ENCODE results near the gene DOHH.

Gene DOHH

GRCh38 chr19:3483226-3483628, 17.2 kb downstream of the DOHH start, which contains the start of gene SMIM44:
SMIM44 (minus strand) TSS chr19:3483441; CDS start chr19:3483403, 38 bp downstream.
- no peak within 1 kb of the TSS for H3K4me3 Mint-ChIP-seq
- peaks cover 5% of the 10 kb centered on the region for H3K36me3 Mint-ChIP-seq (ENCODE audit: low read depth)
- H3K9me3 Mint-ChIP-seq = no peaks in the 10 kb centered on the region
- H3K4me1 Mint-ChIP-seq (ENCODE audit: low read depth) = peaks cover 7% of the 10 kb centered on the region
- H3K27me3 Mint-ChIP-seq = no peaks in the 10 kb centered on the region
- no peak within 1 kb of the TSS for H3K27ac Mint-ChIP-seq

DNA sequence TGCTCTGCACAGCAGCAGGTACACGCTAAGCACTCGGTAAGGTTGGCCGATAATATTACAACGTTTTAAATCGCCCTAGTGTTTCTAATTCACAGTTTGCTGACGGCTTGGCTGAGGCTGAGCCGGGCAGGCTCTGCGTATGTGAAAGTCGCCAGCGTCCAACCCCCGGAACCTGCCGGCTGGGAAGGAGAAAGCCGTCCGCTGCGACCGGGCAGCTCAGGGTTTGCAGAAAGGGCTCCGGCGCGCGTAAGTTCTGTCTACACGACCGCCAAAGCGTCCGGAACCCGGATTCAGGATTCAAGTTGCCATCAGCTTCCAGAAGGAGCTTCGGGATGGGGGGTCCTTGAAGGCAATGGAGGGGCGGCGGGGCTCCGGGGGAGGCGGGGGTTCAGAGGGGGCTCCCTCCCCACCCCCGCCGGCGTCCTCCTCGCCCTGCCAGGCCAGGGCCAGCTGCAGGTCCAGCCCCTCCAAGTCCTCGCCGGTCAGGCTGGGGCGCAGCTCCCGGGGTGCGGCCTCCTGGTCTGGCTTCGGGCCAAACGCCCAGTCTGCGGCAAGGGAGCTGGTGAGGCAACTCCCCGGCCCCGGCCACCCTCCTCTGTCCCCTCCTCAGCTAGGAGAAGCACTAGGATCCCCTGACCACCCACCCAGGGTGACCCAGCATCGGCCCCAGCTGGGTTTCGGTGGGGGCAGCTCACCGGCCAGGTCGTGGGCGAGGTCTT, 17.8 kb downstream of the DOHH start:
- Mint-ChIP-seq H3K27ac (no peak overlapping the region), H3K4me3 (no peak overlapping the region), H3K27me3 (no peaks in the 10 kb centered on the region), H3K36me3 (ENCODE audit: low read depth) (no peaks in the 10 kb centered on the region), H3K9me3 (no peaks in the 10 kb centered on the region), H3K4me1 (ENCODE audit: low read depth) (peaks cover 12% of the 10 kb centered on the region)

DNA sequence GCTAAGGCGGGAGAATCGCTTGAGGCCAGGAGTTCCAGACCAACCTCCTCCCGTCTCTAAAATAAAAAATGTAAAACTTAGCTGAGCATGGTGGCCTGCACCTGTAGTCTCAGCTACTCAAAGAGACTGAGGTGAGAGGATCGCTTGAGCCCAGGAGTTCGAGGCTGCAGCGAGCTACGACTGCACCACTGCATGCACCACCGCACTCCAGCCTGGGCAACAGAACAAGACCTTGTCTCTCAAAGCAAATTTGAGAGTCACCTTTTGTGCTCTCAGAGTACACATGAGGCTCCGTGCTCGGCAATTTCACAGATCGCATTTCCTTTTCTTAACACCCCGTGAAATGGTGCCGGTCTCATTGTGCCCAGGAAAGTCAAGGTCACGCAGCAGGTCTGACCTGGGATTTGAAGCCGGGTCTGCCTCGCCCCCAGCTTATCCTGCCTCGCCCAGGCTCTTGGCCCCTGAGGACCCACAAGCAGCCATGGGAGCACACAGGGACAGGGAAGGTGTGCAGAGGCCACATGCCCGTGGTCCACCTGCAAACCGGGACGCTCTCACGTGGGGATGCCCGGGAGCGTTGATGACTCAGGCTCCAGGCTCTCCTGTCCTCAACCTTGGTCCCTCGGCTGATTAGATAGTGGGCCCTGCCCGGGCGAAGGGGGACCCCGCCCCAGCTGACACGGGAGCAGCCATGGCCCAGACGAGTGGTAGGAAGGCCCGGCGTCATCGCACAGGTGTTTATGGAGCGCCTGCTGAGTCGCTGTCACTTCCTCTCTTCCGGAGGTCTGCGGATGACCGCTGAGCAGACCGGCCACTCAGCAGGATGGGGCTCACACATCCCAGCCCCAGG, 19.0 kb downstream of the DOHH start:
- H3K27me3 Mint-ChIP-seq = no peaks in the 10 kb centered on the region
- no peaks in the 10 kb centered on the region for H3K36me3 Mint-ChIP-seq (ENCODE audit: low read depth)
- no peaks in the 10 kb centered on the region for H3K9me3 Mint-ChIP-seq
- H3K4me3 Mint-ChIP-seq = no peak overlapping the region
- H3K4me1 Mint-ChIP-seq (ENCODE audit: low read depth) = peaks cover 12% of the 10 kb centered on the region
- H3K27ac Mint-ChIP-seq = no peak overlapping the region

DNA sequence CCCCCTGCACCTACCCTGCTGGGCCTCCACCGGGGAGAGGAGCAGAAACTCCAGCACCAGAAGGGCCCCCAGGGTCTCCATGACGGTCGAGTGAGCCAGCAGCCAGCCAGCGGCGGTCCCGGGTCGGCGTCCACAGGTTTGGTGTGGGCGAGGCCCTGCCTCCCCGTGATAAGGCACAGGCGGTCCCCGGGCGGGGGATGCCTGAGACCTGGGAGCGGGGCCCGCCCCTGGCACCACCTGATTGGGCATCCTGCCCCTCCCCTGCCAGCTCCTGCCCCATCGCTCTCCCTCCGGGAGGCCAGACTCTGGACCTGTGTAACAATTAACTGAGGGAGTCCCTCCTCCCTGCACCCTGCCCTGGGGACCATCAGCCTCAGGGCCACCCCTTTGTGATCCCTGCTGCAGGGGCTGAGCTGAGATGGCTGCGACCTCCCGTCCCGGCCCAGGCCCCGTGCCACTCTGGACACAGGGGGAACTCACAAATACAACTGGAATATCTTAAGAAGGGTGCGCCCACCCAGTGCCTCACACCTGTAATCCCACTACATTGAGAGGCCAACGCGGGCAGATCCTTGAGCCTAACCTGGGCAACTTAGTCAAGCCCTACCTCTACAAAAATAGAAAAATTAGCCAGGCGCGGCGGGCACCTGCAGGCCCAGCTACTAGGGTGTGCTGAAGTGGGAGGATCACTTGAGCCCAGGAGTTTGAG, 19.9 kb downstream of the DOHH start, which contains the start of gene SMIM24:
Gene SMIM24, minus strand, starts transcription at position 143 of the 709 bp plus-strand sequence. Its CDS starts 62 bp downstream, at position 81.
- no peaks in the 10 kb centered on the region for H3K9me3 Mint-ChIP-seq

GRCh38 chr19:3479834-3480215, 20.6 kb downstream of the DOHH start:
- H3K27ac Mint-ChIP-seq = no peak overlapping the region
- H3K36me3 Mint-ChIP-seq (ENCODE audit: low read depth) = no peaks in the 10 kb centered on the region
- no peaks in the 10 kb centered on the region for H3K9me3 Mint-ChIP-seq
- H3K4me3 Mint-ChIP-seq = no peak overlapping the region
- H3K27me3 Mint-ChIP-seq = no peaks in the 10 kb centered on the region
- peaks cover 12% of the 10 kb centered on the region for H3K4me1 Mint-ChIP-seq (ENCODE audit: low read depth)

More for the DNA sequence above, 19.9 kb downstream of the DOHH start, which contains the start of gene SMIM24:
- H3K27ac Mint-ChIP-seq = no peak within 1 kb of the TSS
- H3K4me1 Mint-ChIP-seq (ENCODE audit: low read depth) = peaks cover 12% of the 10 kb centered on the region
- no peak within 1 kb of the TSS for H3K4me3 Mint-ChIP-seq
- no peaks in the 10 kb centered on the region for H3K36me3 Mint-ChIP-seq (ENCODE audit: low read depth)
- H3K27me3 Mint-ChIP-seq = no peaks in the 10 kb centered on the region

GRCh38 chr19:3479177-3479833, 21.2 kb downstream of the DOHH start:
- Mint-ChIP-seq H3K36me3 (ENCODE audit: low read depth) (no peaks in the 10 kb centered on the region), H3K4me3 (no peak overlapping the region), H3K27ac (no peak overlapping the region), H3K27me3 (no peaks in the 10 kb centered on the region), H3K4me1 (ENCODE audit: low read depth) (peaks cover 12% of the 10 kb centered on the region), H3K9me3 (no peaks in the 10 kb centered on the region)

DNA sequence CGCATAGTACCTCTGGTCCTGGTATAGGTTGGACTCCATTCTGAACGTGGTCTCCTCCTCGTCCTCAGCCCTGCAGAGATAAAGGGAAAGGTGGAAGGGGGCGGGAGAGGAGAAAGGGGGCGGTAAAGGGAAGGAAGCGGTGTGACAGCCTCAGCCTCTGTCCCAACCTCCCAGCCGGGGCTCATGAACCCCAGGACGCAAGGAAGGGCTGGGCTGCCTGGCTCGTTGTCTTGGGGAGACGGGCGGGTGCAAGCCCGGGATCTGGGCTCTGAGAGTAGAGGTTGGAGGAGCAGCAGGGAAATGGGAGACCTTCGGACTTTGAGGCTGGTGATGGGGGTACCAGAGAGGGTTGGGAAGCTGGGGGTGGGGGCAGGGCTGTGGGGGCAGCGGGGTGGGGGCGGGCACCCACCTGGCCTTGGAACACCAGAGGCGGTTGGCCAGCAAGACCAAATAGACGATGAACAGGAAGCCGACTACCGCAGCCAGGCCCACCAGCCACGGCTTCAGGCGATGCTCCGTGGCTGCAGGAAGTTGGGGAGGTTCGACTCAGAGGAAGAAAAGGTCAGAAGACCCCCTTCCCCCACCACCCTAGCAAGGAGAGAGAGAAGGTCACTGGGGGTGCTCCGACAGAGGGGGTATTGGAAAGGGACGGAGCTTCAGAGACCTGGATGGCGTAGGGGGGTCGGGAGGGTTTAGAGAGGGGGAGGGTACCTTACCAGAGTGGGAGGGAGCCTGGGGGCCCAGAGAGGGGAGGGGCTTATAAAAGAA, 21.9 kb downstream of the DOHH start:
- no peaks in the 10 kb centered on the region for H3K36me3 Mint-ChIP-seq (ENCODE audit: low read depth)
- peak overlapping the region; percentile 57 for H3K4me3 Mint-ChIP-seq
- H3K27me3 Mint-ChIP-seq = no peaks in the 10 kb centered on the region
- H3K9me3 Mint-ChIP-seq = no peaks in the 10 kb centered on the region
- peaks cover 12% of the 10 kb centered on the region for H3K4me1 Mint-ChIP-seq (ENCODE audit: low read depth)
- no peak overlapping the region for H3K27ac Mint-ChIP-seq

DNA sequence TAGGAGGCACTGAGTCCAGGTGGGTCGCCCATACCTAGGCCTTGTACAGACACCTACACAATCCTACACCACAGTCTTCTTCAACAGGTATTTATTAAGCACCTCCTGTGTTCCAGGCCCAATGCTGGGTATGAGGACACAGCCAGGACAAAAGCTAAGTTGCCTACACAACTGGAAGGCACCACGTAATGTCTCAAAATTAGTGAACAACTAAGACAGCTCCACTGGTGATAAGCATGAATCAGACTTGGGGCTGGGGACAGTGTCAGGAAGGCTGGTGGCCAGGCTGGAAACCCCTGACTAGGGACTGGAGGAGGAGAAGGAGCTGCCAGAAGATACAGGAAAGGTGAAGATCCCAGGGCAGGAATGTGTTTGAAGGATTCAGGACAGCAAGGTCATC, 22.5 kb downstream of the DOHH start:
- H3K4me1 Mint-ChIP-seq (ENCODE audit: low read depth) = peaks cover 12% of the 10 kb centered on the region
- no peak overlapping the region for H3K27ac Mint-ChIP-seq
- no peak overlapping the region for H3K4me3 Mint-ChIP-seq
- no peaks in the 10 kb centered on the region for H3K36me3 Mint-ChIP-seq (ENCODE audit: low read depth)
- no peaks in the 10 kb centered on the region for H3K9me3 Mint-ChIP-seq
- H3K27me3 Mint-ChIP-seq = no peaks in the 10 kb centered on the region

GRCh38 chr19:3477506-3477905, 23.0 kb downstream of the DOHH start:
- Mint-ChIP-seq H3K36me3 (ENCODE audit: low read depth) (no peaks in the 10 kb centered on the region), H3K9me3 (no peaks in the 10 kb centered on the region), H3K4me3 (no peak overlapping the region), H3K27me3 (no peaks in the 10 kb centered on the region), H3K4me1 (ENCODE audit: low read depth) (peaks cover 12% of the 10 kb centered on the region), H3K27ac (no peak overlapping the region)

DNA sequence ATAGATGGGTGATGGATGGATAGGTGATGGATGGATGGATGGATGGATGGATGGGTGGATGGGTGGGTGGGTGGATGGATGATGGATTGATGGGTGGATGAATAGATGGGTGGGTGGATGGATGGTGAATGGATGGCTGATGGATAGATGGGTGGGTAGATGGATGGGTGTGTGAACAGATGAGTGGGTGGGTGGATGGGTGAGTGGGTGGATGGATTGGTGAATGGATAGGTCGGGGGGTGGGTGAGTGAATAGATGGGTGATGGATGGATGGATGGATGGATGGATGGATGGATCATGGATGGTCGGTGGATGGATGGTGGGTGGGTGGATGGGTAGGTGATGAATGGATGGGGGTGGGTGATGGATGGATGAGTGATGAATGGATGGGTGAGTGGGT, 23.6 kb downstream of the DOHH start:
- Mint-ChIP-seq H3K27ac (no peak overlapping the region), H3K4me3 (no peak overlapping the region), H3K27me3 (no peaks in the 10 kb centered on the region), H3K4me1 (ENCODE audit: low read depth) (peaks cover 12% of the 10 kb centered on the region), H3K9me3 (no peaks in the 10 kb centered on the region), H3K36me3 (ENCODE audit: low read depth) (no peaks in the 10 kb centered on the region)

- H3K27me3 Mint-ChIP-seq = no peaks in the 10 kb centered on the region
- H3K4me1 Mint-ChIP-seq (ENCODE audit: low read depth) = peaks cover 12% of the 10 kb centered on the region
- H3K36me3 Mint-ChIP-seq (ENCODE audit: low read depth) = no peaks in the 10 kb centered on the region
- no peaks in the 10 kb centered on the region for H3K9me3 Mint-ChIP-seq
- H3K4me3 Mint-ChIP-seq = no peak overlapping the region
- H3K27ac Mint-ChIP-seq = no peak overlapping the region
Measured at GRCh38 chr19:3475449-3475848, 25.0 kb downstream of the DOHH start.

DNA sequence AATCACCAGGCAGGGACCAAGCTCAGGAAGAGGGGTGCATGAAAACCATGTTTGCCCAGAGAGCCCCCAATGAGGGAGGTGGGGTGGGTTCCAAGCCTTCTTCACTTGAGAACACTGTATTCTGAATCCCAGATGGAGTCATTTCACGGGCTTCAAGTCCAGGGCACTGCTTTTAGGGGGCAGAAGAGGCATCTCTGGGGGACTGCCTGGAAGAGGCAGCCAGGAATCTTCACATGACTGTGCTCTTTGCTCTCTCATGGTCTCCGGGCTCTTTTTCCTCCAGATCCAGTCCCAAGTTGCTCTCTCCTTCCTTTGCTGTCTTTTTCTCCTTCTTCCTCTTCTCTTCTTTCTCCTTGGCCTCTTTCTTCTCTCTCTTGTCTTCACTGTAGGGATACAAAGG, 25.9 kb downstream of the DOHH start:
- peaks cover 12% of the 10 kb centered on the region for H3K4me1 Mint-ChIP-seq (ENCODE audit: low read depth)
- no peaks in the 10 kb centered on the region for H3K36me3 Mint-ChIP-seq (ENCODE audit: low read depth)
- no peak overlapping the region for H3K4me3 Mint-ChIP-seq
- H3K27ac Mint-ChIP-seq = no peak overlapping the region
- no peaks in the 10 kb centered on the region for H3K27me3 Mint-ChIP-seq
- no peaks in the 10 kb centered on the region for H3K9me3 Mint-ChIP-seq

GRCh38 chr19:3474010-3474409, 26.5 kb downstream of the DOHH start:
- Mint-ChIP-seq H3K27ac (no peak overlapping the region), H3K36me3 (ENCODE audit: low read depth) (no peaks in the 10 kb centered on the region), H3K4me1 (ENCODE audit: low read depth) (peaks cover 12% of the 10 kb centered on the region), H3K9me3 (no peaks in the 10 kb centered on the region), H3K27me3 (no peaks in the 10 kb centered on the region), H3K4me3 (no peak overlapping the region)
